ENCODE results near the gene ADPRM.

GRCh38 chr17:10750210-10750609 is 52.8 kb downstream of the ADPRM start:
- TF ChIP-seq CTCF (IDR thresholded peaks at IDR 0.05) (no peak), ZFX (IDR thresholded peaks at IDR 0.05; ENCODE audit: borderline replicate concordance) (no peak)
